ENCODE results near the gene CCDC34. TPM values are rescaled to one million over a fixed set of nuclear protein-coding genes. Genes with fewer than 3 reads are reported as not detected.

Gene CCDC34
- total and polyA plus RNA-seq, 2 of the 8 experiments (the other 6 are each of a cell fraction or from before 2014, with no cell fraction given), result 7.7 to 24.3 TPM

DNA sequence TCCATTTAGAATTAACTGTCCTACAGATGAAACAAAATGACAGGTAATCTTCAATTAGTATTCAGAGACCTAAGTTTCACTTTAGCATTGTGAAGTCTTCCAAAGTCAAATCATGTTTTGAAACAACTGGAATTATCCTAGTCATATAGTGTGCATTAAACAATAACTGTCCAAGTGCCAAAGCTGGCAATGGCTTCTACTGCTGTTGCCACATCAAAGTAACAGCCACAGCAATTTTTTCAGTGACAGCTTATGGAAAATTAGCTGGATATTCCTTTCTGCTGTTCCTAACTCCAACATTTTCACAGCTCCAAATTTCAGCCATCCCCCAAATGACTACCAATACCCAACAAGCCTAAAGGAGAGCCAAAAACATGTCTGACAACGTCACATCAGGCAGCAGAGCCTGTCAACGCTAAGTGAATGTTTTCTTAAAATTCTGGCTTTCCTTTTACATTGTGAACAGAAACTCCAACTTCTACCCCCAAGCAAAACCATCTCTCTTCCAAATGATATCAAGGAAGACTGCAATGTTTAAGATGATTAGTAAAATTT, 45.3 kb upstream of the CCDC34 start (continued):
- TF ChIP-seq, protein P1, sequence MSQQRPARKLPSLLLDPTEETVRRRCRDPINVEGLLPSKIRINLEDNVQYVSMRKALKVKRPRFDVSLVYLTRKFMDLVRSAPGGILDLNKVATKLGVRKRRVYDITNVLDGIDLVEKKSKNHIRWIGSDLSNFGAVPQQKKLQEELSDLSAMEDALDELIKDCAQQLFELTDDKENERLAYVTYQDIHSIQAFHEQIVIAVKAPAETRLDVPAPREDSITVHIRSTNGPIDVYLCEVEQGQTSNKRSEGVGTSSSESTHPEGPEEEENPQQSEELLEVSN (IDR thresholded peaks at IDR 0.05), result no peak
- TF ChIP-seq BACH1 (IDR thresholded peaks at IDR 0.05; ENCODE audit: low read length), result no peak
- no peak for TF ChIP-seq HDAC6 (IDR thresholded peaks at IDR 0.05; ENCODE audit: low read depth, low read length)

All from H1 (cell line).